Liver (tissue), 9 donors: ENCODE results near the gene SYCN. TPM values are rescaled to one million over a fixed set of nuclear protein-coding genes. Genes with fewer than 3 reads are reported as not detected.

Experiments used
- DNase-seq: peaks from one replicate; pipeline ENCODE4 v3.0.0-alpha.2; 2017; ENCODE audit warnings: low spot score
- H3K27ac ChIP-seq, 2 donors: one replicate each; pipeline ENCODE4 v1.7.0; 2013; ENCODE audit warnings: inconsistent platforms in 2 of 2, low read length in 2 of 2, control low read depth in 1 of 2, low read depth in 1 of 2, mild to moderate bottlenecking in 1 of 2
- H3K27me3 ChIP-seq, 4 donors: one replicate each; pipeline versions ENCODE4 v1.6.1 to v1.7.0; 2013; ENCODE audit warnings: low read length in 3 of 4, inconsistent platforms in 1 of 4, mild to moderate bottlenecking in 1 of 4, moderate library complexity in 1 of 4; ENCODE audit not compliant: control insufficient read depth in 4 of 4, insufficient read depth in 4 of 4
- H3K36me3 ChIP-seq, 4 donors: one replicate each; pipeline versions ENCODE4 v1.6.1 to v1.7.0; 2013; ENCODE audit warnings: low read length in 3 of 4, mild to moderate bottlenecking in 3 of 4, low read depth in 1 of 4, moderate library complexity in 1 of 4; ENCODE audit not compliant: control insufficient read depth in 4 of 4, insufficient read depth in 3 of 4
- H3K4me1 ChIP-seq, 4 donors: one replicate each; pipeline versions ENCODE4 v1.6.1 to v1.7.0; 2013; ENCODE audit warnings: low read length in 3 of 4, mild to moderate bottlenecking in 3 of 4, moderate library complexity in 1 of 4; ENCODE audit not compliant: control insufficient read depth in 4 of 4, insufficient read depth in 4 of 4
- H3K4me3 ChIP-seq, 3 donors: one replicate each; pipeline versions ENCODE4 v1.6.1 to v1.7.0; 2013; ENCODE audit warnings: low read length in 3 of 3, control low read depth in 1 of 3, low read depth in 1 of 3, mild to moderate bottlenecking in 1 of 3
- H3K9ac ChIP-seq, 2 donors: one replicate each; pipeline ENCODE4 v1.7.0; 2013; ENCODE audit warnings: low read length in 2 of 2, mild to moderate bottlenecking in 2 of 2, moderate library complexity in 2 of 2, control low read depth in 1 of 2, low read depth in 1 of 2
- H3K9me3 ChIP-seq, 4 donors: one replicate each; pipeline versions ENCODE4 v1.6.1 to v1.7.0; 2013; ENCODE audit warnings: low read length in 3 of 4; ENCODE audit not compliant: control insufficient read depth in 4 of 4
- CTCF ChIP-seq: fragments of 150-350 bp; IDR thresholded peaks from 2 replicates; pipeline ENCODE4 v1.5.1; 2017; ENCODE audit warnings: improper control_type of control experiment, low read depth, low read length; ENCODE audit not compliant: missing input control
- EGR1 ChIP-seq, 2 donors: IDR thresholded peaks; 2 replicates each; pipeline ENCODE4 v1.6.1; 2016 to 2018; ENCODE audit warnings: antibody characterized with exemption in 2 of 2, low read depth in 2 of 2
- FOXA1 ChIP-seq: IDR thresholded peaks from 2 replicates; pipeline ENCODE4 v1.6.1; 2016; ENCODE audit warnings: antibody characterized with exemption
- FOXA2 ChIP-seq: IDR thresholded peaks from 2 replicates; pipeline ENCODE4 v1.6.1; 2016; ENCODE audit warnings: antibody characterized with exemption
- GABPA ChIP-seq, 2 donors: IDR thresholded peaks in 1 of 2; conservative IDR thresholded peaks in 1 of 2; 2 replicates each; pipeline ENCODE4 v1.6.1; 2016; ENCODE audit warnings: antibody characterized with exemption in 2 of 2, mild to moderate bottlenecking in 1 of 2, moderate library complexity in 1 of 2
- HNF4A ChIP-seq, 2 donors: conservative IDR thresholded peaks; 2 replicates each; pipeline ENCODE4 v1.6.1; 2016; ENCODE audit warnings: antibody characterized with exemption in 2 of 2, mild to moderate bottlenecking in 2 of 2
- HNF4G ChIP-seq: IDR thresholded peaks from 2 replicates; pipeline ENCODE4 v1.6.1; 2016; ENCODE audit warnings: antibody characterized with exemption
- JUND ChIP-seq, 2 donors: IDR thresholded peaks; 2 replicates each; pipeline ENCODE4 v1.6.1; 2016; ENCODE audit warnings: antibody characterized with exemption in 2 of 2
- MAX ChIP-seq: IDR thresholded peaks from 2 replicates; pipeline ENCODE4 v1.6.1; 2016; ENCODE audit warnings: antibody characterized with exemption
- NR2F2 ChIP-seq: IDR thresholded peaks from 2 replicates; pipeline ENCODE4 v1.6.1; 2016; ENCODE audit warnings: antibody characterized with exemption
- RXRA ChIP-seq, 2 donors: IDR thresholded peaks; 2 replicates each; pipeline ENCODE4 v1.6.1; 2017 to 2018; ENCODE audit warnings: antibody characterized with exemption in 2 of 2, mild to moderate bottlenecking in 1 of 2
- TAF1 ChIP-seq: conservative IDR thresholded peaks from 2 replicates; pipeline ENCODE4 v1.6.1; 2016; ENCODE audit warnings: antibody characterized with exemption, mild to moderate bottlenecking
- YY1 ChIP-seq: IDR thresholded peaks from 2 replicates; pipeline ENCODE4 v1.6.1; 2016; ENCODE audit warnings: antibody characterized with exemption, mild to moderate bottlenecking
- ZBTB33 ChIP-seq: IDR thresholded peaks from 2 replicates; pipeline ENCODE4 v1.6.1; 2016; ENCODE audit warnings: antibody characterized with exemption
- WGBS: extraction: QIAGEN DNeasy Blood & Tissue Kit; methylation state at CpG from one replicate; pipeline ENCODE4 v1.1.7; 2013; 5-methylcytosine and 5-hydroxymethylcytosine counted together
- polyA plus RNA-seq, 2 donors: library from polyadenylated mRNA; stranded (reverse) in 1 of 2; unstranded in 1 of 2; fragments of 200-250 nt in 1 of 2; fragments of >200 nt in 1 of 2; fragmentation: Nextera tagmentation in 1 of 2; extraction: Ambion mirVana in 1 of 2; gene quantifications; one replicate each; pipeline versions ENCODE4 v1.2.1 to v1.2.3, GENCODE V29; 2013 to 2015
- total RNA-seq, 2 donors: library from RNA; depleted of rRNA; stranded (reverse); fragments of >200 nt; gene quantifications; one replicate each; pipeline ENCODE4 v1.2.3, GENCODE V29; 2014
- TF ChIP-seq, protein P1 (sequence below): IDR thresholded peaks from 2 replicates; pipeline ENCODE4 v1.6.1; 2016; ENCODE audit warnings: antibody characterized with exemption, mild to moderate bottlenecking
- donor health status: healthy.
- donor health status: healthy.
- donor health status: healthy.
- donor health status: healthy.
- donor health status: healthy.

The SYCN gene
- total and polyA plus RNA-seq, 4 donors: not detected

DNA sequence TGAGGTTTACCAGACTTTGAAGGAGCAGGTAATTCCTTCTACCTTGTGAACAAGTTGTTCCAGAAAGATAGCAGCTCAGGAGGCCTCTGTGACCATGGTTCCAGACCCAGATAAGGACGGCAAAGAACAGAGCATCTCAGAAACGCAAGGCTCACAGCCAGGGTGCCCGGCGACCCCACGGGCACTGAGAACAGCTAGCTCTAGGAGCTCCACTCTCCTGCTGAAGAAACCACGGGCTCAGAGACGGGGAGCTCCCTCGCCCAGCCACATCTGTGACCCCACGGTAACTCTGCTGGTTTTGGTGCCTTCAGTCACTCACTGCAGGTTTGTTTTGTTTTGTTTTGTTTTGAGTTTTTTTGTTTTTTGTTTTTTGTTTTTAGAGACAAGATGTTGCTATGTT is 23.3 kb downstream of the SYCN start:
- DNase-seq: no peak
- peaks cover 0 to 29% (median 8%) of the 10 kb centered on the region in 4 donors for H3K36me3 ChIP-seq
- WGBS: 90% methylated on average over 9 of the region's 9 CpGs

DNA sequence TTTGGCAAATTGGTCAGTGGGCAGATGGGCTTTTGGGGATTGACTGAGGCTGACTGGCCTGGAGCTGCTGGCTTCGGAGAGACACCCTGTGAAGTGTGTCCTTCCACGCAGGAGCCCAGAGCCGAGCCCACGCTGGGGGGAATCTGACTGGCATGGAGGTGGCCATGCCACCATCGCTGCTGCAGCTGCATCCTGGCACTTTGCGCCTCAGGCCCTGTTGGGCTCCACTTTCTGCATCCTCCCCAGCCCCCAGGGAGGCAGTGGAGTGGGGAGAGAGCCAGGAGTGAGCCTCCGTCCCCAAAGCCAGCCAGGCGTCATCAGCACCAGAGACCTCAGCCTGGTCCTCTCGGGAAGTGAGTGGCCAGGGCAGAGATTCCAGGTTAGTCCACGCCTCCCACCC is 24.3 kb downstream of the SYCN start:
- no peak overlapping the region for H3K9ac ChIP-seq
- H3K27me3 ChIP-seq: no peaks in the 10 kb centered on the region
- H3K36me3 ChIP-seq: peaks cover 0 to 38% (median 11%) of the 10 kb centered on the region in 4 donors
- H3K9me3 ChIP-seq: no peaks in the 10 kb centered on the region
- H3K4me1 ChIP-seq: no peaks in the 10 kb centered on the region
- H3K27ac ChIP-seq: no peak overlapping the region
- no peak overlapping the region for H3K4me3 ChIP-seq
- no peak for DNase-seq
- whole genome bisulfite sequencing: 93% methylated on average over 10 of the region's 10 CpGs
- TF ChIP-seq EGR1 (IDR thresholded peaks at IDR 0.05; ENCODE audit: low read depth in 2 of 2): no peak
- TF ChIP-seq, protein P1, sequence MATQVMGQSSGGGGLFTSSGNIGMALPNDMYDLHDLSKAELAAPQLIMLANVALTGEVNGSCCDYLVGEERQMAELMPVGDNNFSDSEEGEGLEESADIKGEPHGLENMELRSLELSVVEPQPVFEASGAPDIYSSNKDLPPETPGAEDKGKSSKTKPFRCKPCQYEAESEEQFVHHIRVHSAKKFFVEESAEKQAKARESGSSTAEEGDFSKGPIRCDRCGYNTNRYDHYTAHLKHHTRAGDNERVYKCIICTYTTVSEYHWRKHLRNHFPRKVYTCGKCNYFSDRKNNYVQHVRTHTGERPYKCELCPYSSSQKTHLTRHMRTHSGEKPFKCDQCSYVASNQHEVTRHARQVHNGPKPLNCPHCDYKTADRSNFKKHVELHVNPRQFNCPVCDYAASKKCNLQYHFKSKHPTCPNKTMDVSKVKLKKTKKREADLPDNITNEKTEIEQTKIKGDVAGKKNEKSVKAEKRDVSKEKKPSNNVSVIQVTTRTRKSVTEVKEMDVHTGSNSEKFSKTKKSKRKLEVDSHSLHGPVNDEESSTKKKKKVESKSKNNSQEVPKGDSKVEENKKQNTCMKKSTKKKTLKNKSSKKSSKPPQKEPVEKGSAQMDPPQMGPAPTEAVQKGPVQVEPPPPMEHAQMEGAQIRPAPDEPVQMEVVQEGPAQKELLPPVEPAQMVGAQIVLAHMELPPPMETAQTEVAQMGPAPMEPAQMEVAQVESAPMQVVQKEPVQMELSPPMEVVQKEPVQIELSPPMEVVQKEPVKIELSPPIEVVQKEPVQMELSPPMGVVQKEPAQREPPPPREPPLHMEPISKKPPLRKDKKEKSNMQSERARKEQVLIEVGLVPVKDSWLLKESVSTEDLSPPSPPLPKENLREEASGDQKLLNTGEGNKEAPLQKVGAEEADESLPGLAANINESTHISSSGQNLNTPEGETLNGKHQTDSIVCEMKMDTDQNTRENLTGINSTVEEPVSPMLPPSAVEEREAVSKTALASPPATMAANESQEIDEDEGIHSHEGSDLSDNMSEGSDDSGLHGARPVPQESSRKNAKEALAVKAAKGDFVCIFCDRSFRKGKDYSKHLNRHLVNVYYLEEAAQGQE: no peak
- TF ChIP-seq FOXA1: no peak
- TF ChIP-seq TAF1: no peak
- no peak for TF ChIP-seq HNF4A (conservative IDR thresholded peaks at IDR 0.05)
- no peak for TF ChIP-seq YY1
- TF ChIP-seq ZBTB33: no peak
- no peak for TF ChIP-seq NR2F2
- TF ChIP-seq JUND (IDR thresholded peaks at IDR 0.05): no peak
- TF ChIP-seq RXRA (IDR thresholded peaks at IDR 0.05): no peak
- no peak for TF ChIP-seq MAX
- no peak for TF ChIP-seq FOXA2
- no peak for TF ChIP-seq GABPA (IDR thresholded peaks at IDR 0.05 in 1 of 2, conservative IDR thresholded peaks at IDR 0.05 in 1 of 2)
- TF ChIP-seq HNF4G: no peak

More for the DNA sequence above, 23.3 kb downstream of the SYCN start:
- H3K27me3 ChIP-seq: no peaks in the 10 kb centered on the region
- H3K27ac ChIP-seq: no peak overlapping the region
- TF ChIP-seq JUND (IDR thresholded peaks at IDR 0.05): no peak
- no peak for TF ChIP-seq RXRA (IDR thresholded peaks at IDR 0.05)
- no peak for TF ChIP-seq MAX
- TF ChIP-seq, protein P1: no peak
- TF ChIP-seq CTCF: no peak
- no peaks in the 10 kb centered on the region for H3K9me3 ChIP-seq
- H3K9ac ChIP-seq: no peak overlapping the region
- H3K4me1 ChIP-seq: no peaks in the 10 kb centered on the region
- H3K4me3 ChIP-seq: no peak overlapping the region
